Mucosa of rectum (tissue), 2 donors: ENCODE measurements around the gene CAPSL.
"Not testable (repeated sequence)": the region's sequence is repeated elsewhere in the genome, so short reads cannot be mapped to it uniquely, and the experiment has no call there.

Experiments
- H3K27ac ChIP-seq, 2 donors: one replicate each; pipeline ENCODE4 v1.7.0; 2013; ENCODE audit warnings: inconsistent platforms in 2 of 2, low read depth in 2 of 2, low read length in 2 of 2
- H3K27me3 ChIP-seq, 2 donors: one replicate each; pipeline ENCODE4 v1.7.0; 2013; ENCODE audit warnings: low read length in 2 of 2; ENCODE audit not compliant: control insufficient read depth in 2 of 2, insufficient read depth in 2 of 2
- H3K36me3 ChIP-seq, 2 donors: one replicate each; pipeline ENCODE4 v1.7.0; 2013; ENCODE audit warnings: low read length in 2 of 2; ENCODE audit not compliant: control insufficient read depth in 2 of 2, insufficient read depth in 2 of 2
- H3K4me1 ChIP-seq, 2 donors: one replicate each; pipeline ENCODE4 v1.7.0; 2013; ENCODE audit warnings: low read length in 2 of 2, mild to moderate bottlenecking in 1 of 2; ENCODE audit not compliant: control insufficient read depth in 2 of 2, insufficient read depth in 2 of 2
- H3K4me3 ChIP-seq, 2 donors: one replicate each; pipeline ENCODE4 v1.7.0; 2013; ENCODE audit warnings: low read length in 2 of 2
- H3K9ac ChIP-seq, 2 donors: one replicate each; pipeline ENCODE4 v1.7.0; 2013; ENCODE audit warnings: low read length in 2 of 2, low read depth in 1 of 2, mild to moderate bottlenecking in 1 of 2
- H3K9me3 ChIP-seq, 2 donors: one replicate each; pipeline ENCODE4 v1.7.0; 2013; ENCODE audit warnings: low read length in 2 of 2; ENCODE audit not compliant: control insufficient read depth in 2 of 2
- donor health status: healthy.
- donor health status: Normal muscosa, but diverticular disease.

CAPSL gene

DNA sequence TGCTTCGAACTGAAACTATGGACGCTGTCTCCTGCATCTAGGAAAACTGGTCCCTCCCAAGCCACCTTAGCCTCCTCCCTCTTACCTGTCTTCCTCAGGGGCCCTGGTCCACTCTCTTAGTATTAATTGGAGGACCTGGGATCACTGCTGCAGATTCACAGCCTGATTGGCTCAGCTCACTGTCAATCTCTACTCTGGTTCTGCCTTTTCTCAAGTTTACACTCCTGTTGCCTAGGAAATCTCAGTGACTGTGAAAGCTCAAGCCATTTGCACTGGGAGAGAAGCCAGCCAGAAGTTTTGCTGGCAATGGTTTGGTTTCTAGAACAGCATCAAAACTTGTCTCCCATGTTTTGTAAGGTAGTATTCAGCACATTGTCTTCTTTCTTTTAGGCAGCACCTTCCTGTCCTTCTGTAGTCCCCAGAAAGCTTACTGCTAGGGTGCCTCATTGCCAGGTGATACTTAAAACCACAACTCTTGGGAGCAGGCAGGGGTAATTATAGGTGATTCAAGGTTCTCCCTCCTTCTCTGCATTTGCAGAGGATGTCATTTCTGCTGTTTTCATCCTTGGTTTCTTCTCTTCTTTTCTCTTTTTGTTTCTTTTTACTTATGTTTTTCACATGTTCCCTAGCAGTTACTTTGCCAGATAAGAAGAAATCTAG lies at the start of gene CAPSL:
Gene CAPSL, minus strand, starts transcription at position 55 of the 660 bp plus-strand sequence. CDS start 17,502 bp downstream, outside the sequence.
- Histone ChIP-seq H3K4me3 (no peak within 1 kb of the TSS), H3K27ac (no peak within 1 kb of the TSS), H3K36me3 (no peaks in the 10 kb centered on the region), H3K9ac (no peak within 1 kb of the TSS), H3K4me1 (no peaks in the 10 kb centered on the region), H3K9me3 (no peaks in the 10 kb centered on the region), H3K27me3 (no peaks in the 10 kb centered on the region)

DNA sequence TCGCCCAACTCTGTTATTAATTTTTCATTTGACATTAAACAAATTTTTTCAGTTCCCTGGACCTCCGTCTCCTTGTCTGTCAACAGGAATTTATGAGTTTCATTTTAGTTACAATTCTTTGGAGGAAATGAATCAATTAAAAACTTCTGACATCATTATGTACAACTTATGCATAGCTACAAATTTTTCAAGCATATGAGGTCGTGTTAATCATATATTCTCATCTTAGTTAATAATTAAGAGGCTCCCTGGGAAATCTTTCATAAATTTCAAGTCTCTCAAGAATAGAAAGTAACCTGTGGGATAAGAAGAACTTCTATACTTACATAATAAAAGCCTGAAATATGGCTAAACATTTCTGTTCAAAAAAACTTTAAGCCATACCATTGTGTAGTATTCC lies 49.4 kb upstream of the CAPSL start:
- no peak overlapping the region for H3K9ac ChIP-seq
- H3K27me3 ChIP-seq = no peaks in the 10 kb centered on the region
- no peaks in the 10 kb centered on the region for H3K4me1 ChIP-seq
- no peak overlapping the region for H3K27ac ChIP-seq
- no peaks in the 10 kb centered on the region for H3K9me3 ChIP-seq
- no peak overlapping the region for H3K4me3 ChIP-seq
- H3K36me3 ChIP-seq = no peaks in the 10 kb centered on the region

DNA sequence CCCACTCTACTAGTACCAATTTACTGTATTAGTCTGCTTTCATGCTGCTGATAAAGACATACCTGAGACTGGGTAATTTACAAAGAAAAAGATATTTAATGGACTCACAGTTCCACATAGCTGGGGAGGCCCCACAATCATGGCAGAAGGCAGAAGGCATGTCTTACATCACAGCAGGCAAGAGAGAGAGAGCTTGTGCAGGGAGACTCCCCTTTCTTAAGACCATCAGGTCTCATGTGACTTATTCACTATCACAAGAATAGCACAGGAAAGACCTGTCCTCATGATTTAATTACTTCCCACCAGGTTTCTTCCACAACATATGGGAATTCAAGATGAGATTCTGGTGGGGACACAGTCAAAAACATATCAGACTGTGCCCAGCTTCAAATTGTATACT lies 41.3 kb upstream of the CAPSL start:
- Histone ChIP-seq H3K27ac (no peak overlapping the region), H3K4me3 (no peak overlapping the region), H3K36me3 (no peaks in the 10 kb centered on the region), H3K9me3 (peaks cover 0 to 3% of the 10 kb centered on the region in 2 donors), H3K4me1 (no peaks in the 10 kb centered on the region), H3K27me3 (no peaks in the 10 kb centered on the region), H3K9ac (no peak overlapping the region)

DNA sequence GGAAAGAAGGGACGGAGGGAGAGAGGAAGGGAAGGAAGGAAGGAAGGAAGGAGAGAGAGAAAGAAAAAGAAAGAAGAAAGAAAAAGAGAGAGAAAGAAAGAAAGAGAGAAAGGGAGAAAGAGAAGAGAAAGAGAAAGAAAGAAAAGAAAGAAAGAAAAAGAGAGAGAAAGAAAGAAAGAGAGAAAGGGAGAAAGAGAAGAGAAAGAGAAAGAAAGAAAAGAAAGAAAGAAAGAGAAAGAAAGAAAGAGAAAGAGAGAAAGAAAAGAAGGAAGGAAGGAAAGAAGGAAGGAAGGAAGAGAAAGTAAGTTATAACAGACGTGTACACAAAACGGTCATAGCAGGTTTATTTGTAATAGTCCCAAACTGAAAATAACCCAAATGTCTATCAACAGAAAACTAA lies 38.4 kb upstream of the CAPSL start:
- not testable (repeated sequence) for H3K9ac ChIP-seq, H3K9me3 ChIP-seq, H3K36me3 ChIP-seq, H3K27me3 ChIP-seq, H3K4me3 ChIP-seq, H3K4me1 ChIP-seq, H3K27ac ChIP-seq

DNA sequence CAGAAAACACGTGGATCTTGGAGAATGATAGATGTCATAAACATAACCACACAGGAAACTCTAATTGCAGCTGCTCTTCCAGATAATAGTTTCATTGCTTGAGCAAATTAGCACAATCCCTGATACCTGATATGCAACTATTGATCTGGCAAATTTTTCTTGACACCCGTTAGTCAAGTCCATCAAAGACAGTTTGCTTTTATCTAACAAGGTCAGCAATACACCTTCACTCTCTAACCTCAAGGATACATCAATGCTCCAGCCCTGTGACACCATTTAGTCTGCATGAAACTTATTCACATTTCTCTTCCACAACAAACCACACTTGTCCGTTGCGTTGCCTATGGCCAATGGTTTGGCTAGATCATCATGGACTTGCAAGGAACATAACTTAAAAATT lies 36.1 kb upstream of the CAPSL start:
- no peaks in the 10 kb centered on the region for H3K9me3 ChIP-seq
- H3K36me3 ChIP-seq = no peaks in the 10 kb centered on the region
- no peaks in the 10 kb centered on the region for H3K4me1 ChIP-seq
- H3K27ac ChIP-seq = no peak overlapping the region
- H3K9ac ChIP-seq = no peak overlapping the region
- H3K4me3 ChIP-seq = no peak overlapping the region
- no peaks in the 10 kb centered on the region for H3K27me3 ChIP-seq

GRCh38 chr5:35971878-35972210 lies 33.4 kb upstream of the CAPSL start:
- Histone ChIP-seq H3K27me3 (no peaks in the 10 kb centered on the region), H3K4me1 (no peaks in the 10 kb centered on the region), H3K36me3 (no peaks in the 10 kb centered on the region), H3K9ac (no peak overlapping the region), H3K27ac (no peak overlapping the region), H3K4me3 (no peak overlapping the region), H3K9me3 (no peaks in the 10 kb centered on the region)

DNA sequence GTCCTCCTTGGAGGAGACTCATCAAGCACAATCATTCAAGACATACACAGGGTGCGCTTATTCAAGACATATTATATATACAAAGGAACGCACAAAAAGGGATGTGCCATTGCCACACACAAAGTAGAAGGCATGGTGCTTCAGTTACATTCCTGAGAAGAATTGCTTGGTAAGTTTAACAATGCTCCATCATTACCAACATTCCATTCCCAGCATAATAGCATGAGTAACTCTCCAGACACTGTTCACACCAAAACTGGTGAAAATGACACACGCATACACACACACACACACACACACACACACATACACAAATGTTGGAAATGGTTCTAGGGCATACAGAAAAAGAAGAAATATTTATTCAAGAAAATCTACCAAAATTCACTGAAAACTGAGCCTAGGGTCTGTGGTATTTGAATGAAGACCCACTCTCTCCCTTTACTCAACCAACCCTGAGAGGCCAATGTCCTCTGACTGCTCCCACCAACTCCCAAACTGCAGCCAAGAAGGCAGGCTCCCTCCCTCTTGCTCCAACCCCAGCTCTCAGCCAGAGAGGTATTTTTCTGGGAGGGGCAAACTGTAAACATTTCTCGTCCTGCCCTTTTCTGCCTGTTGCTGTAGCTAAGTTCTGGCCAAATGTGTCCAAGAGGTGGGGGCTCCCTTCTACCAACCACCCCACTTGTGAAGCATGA lies 32.9 kb upstream of the CAPSL start:
- Histone ChIP-seq H3K27ac (no peak overlapping the region), H3K4me1 (no peaks in the 10 kb centered on the region), H3K4me3 (no peak overlapping the region), H3K9me3 (no peaks in the 10 kb centered on the region), H3K9ac (no peak overlapping the region), H3K27me3 (no peaks in the 10 kb centered on the region), H3K36me3 (no peaks in the 10 kb centered on the region)

- H3K36me3 ChIP-seq = no peaks in the 10 kb centered on the region
- H3K4me3 ChIP-seq = no peak overlapping the region
- H3K4me1 ChIP-seq = no peaks in the 10 kb centered on the region
- H3K9me3 ChIP-seq = no peaks in the 10 kb centered on the region
- no peak overlapping the region for H3K9ac ChIP-seq
- no peaks in the 10 kb centered on the region for H3K27me3 ChIP-seq
- no peak overlapping the region for H3K27ac ChIP-seq
Measured at GRCh38 chr5:35963381-35963843, 25.0 kb upstream of the CAPSL start.

GRCh38 chr5:35960328-35960727 lies 21.9 kb upstream of the CAPSL start:
- H3K4me1 ChIP-seq = no peaks in the 10 kb centered on the region
- no peak overlapping the region for H3K27ac ChIP-seq
- H3K9ac ChIP-seq = no peak overlapping the region
- H3K27me3 ChIP-seq = no peaks in the 10 kb centered on the region
- no peak overlapping the region for H3K4me3 ChIP-seq
- H3K36me3 ChIP-seq = no peaks in the 10 kb centered on the region
- H3K9me3 ChIP-seq = no peaks in the 10 kb centered on the region

DNA sequence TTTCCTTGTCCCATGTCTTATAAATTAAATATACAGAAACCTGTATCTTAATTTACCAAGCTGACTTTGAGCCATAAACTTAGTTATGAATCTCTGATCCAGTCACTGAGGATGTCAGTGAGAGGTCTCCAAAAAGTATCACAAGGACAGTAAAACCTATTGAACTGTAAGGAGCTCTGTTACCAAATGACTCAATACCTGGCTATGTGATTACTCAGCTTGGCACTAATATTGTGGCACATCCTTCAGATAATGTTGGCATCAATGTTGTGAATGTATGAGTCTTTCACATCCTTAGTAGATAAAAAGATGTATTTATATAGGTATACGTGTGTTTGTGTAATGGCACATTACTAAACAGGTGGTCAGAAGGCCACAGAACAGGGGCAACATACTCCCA lies 18.0 kb upstream of the CAPSL start:
- H3K4me3 ChIP-seq = no peak overlapping the region
- H3K27me3 ChIP-seq = no peaks in the 10 kb centered on the region
- H3K27ac ChIP-seq = no peak overlapping the region
- H3K9me3 ChIP-seq = no peaks in the 10 kb centered on the region
- no peak overlapping the region for H3K9ac ChIP-seq
- H3K36me3 ChIP-seq = no peaks in the 10 kb centered on the region
- no peaks in the 10 kb centered on the region for H3K4me1 ChIP-seq
